H1 (cell line): ENCODE data around the gene CCDC141. TPM values are rescaled to one million over a fixed set of nuclear protein-coding genes. Genes with fewer than 3 reads are reported as not detected.

Experiments
- CTCF ChIA-PET: fragments of 300-600 bp; sonication (Branson Sonifier 250); formaldehyde crosslinking; loops from one replicate; lab custom pipeline; 2021; ENCODE audit not compliant: partially characterized antibody; lab: Charles Lee
- POLR2A ChIA-PET: fragments of 300-600 bp; sonication (Branson Sonifier 250); formaldehyde crosslinking; loops from one replicate; lab custom pipeline; 2021; ENCODE audit warnings: inconsistent platforms; ENCODE audit not compliant: partially characterized antibody; lab: Charles Lee
- DNase-seq, 2 experiments: peaks; one replicate each; pipeline versions ENCODE4 v3.0.0 to v3.0.0-alpha.2; 2010 to 2022; ENCODE audit warnings: low spot score in 2 of 2, low read depth in 1 of 2, mixed read lengths in 1 of 2
- FAIRE-seq: peaks from 2 replicates; lab custom pipeline; 2011; peaks lifted over from hg19 to GRCh38; lab: Jason Lieb, UNC
- H2AFZ ChIP-seq: 2 replicates; pipeline ENCODE4 v1.8.1; 2012; ENCODE audit warnings: low read length, inconsistent platforms
- H2AK5ac ChIP-seq: 2 replicates; pipeline ENCODE4 v1.6.1; 2013; ENCODE audit warnings: low read depth, low read length
- H2BK120ac ChIP-seq: replicated peaks from 2 replicates; pipeline ENCODE3; 2013; ENCODE audit warnings: low read depth, low read length, inconsistent platforms
- H2BK12ac ChIP-seq: 2 replicates; pipeline ENCODE4 v1.6.1; 2013; ENCODE audit warnings: low read depth, low read length
- H2BK15ac ChIP-seq: 2 replicates; pipeline ENCODE4 v1.6.1; 2013; ENCODE audit warnings: low read length
- H2BK20ac ChIP-seq: 2 replicates; pipeline ENCODE4 v1.6.1; 2013; ENCODE audit warnings: low read length
- H2BK5ac ChIP-seq: 2 replicates; pipeline ENCODE4 v1.6.1; 2013; ENCODE audit warnings: low read depth, low read length
- H3K14ac ChIP-seq: 2 replicates; pipeline ENCODE4 v1.6.1; 2013; ENCODE audit warnings: inconsistent platforms; ENCODE audit not compliant: insufficient read length
- H3K18ac ChIP-seq: 2 replicates; pipeline ENCODE4 v1.6.1; 2013; ENCODE audit warnings: low read length; ENCODE audit errors: extremely low read depth
- H3K23ac ChIP-seq: 2 replicates; pipeline ENCODE4 v1.6.1; 2013; ENCODE audit warnings: inconsistent platforms; ENCODE audit not compliant: insufficient read length
- H3K23me2 ChIP-seq: 2 replicates; pipeline ENCODE4 v1.6.1; 2013; ENCODE audit warnings: low read depth, low read length
- H3K27ac ChIP-seq: 2 replicates; pipeline ENCODE4 v1.6.1; 2011; ENCODE audit warnings: low read depth, low read length, inconsistent platforms
- H3K27me3 ChIP-seq, 4 experiments: replicated peaks in 1 of 4; 1 replicate in 1 of 4; 2 replicates in 3 of 4; pipeline versions ENCODE4 v1.6.1 to v1.8.1; 2011 to 2013; ENCODE audit warnings: low read length in 3 of 4, mild to moderate bottlenecking in 3 of 4, inconsistent platforms in 2 of 4, mixed read lengths in 2 of 4, moderate library complexity in 1 of 4; ENCODE audit not compliant: control insufficient read depth in 3 of 4, insufficient read depth in 3 of 4; ENCODE audit errors: extremely low read depth in 1 of 4
- H3K36me3 ChIP-seq, 4 experiments: 2 replicates each; pipeline versions ENCODE4 v1.6.1 to v1.8.1; 2011 to 2013; ENCODE audit warnings: mild to moderate bottlenecking in 4 of 4, low read length in 3 of 4, moderate library complexity in 2 of 4, control low read depth in 1 of 4, inconsistent platforms in 1 of 4; ENCODE audit not compliant: insufficient read depth in 4 of 4, control insufficient read depth in 2 of 4
- H3K4ac ChIP-seq: replicated peaks from 2 replicates; pipeline ENCODE3; 2013; ENCODE audit warnings: low read length, low read depth, mixed read lengths, inconsistent platforms; ENCODE audit not compliant: insufficient read length
- H3K4me1 ChIP-seq, 4 experiments: replicated peaks in 1 of 4; 1 replicate in 1 of 4; 2 replicates in 3 of 4; pipeline versions ENCODE4 v1.6.1 to v1.8.1; 2011 to 2013; ENCODE audit warnings: low read length in 3 of 4, inconsistent platforms in 2 of 4, mixed read lengths in 1 of 4; ENCODE audit not compliant: insufficient read depth in 4 of 4, control insufficient read depth in 3 of 4
- H3K4me2 ChIP-seq, 2 experiments: 2 replicates each; pipeline versions ENCODE4 v1.6.1 to v1.8.1; 2011 to 2013; ENCODE audit warnings: low read depth in 2 of 2, low read length in 2 of 2, control low read depth in 1 of 2, inconsistent platforms in 1 of 2, mild to moderate bottlenecking in 1 of 2; ENCODE audit not compliant: insufficient read depth in 1 of 2
- H3K4me3 ChIP-seq, 4 experiments: fragments of 200-600, 300-600 bp in 1 of 4; sonication (generic), shearing (Covaris generic), sonication (Bioruptor Twin) in 1 of 4; 2 replicates each; pipeline versions ENCODE4 v1.5.1 to v1.8.1; 2011 to 2016; ENCODE audit warnings: low read length in 4 of 4, low read depth in 3 of 4, control low read depth in 2 of 4, inconsistent platforms in 2 of 4, mild to moderate bottlenecking in 2 of 4, mixed read lengths in 1 of 4, moderate library complexity in 1 of 4; ENCODE audit not compliant: insufficient read depth in 2 of 4; ENCODE audit errors: extremely low read depth in 1 of 4
- H3K56ac ChIP-seq: replicated peaks from 2 replicates; pipeline ENCODE3; 2013; ENCODE audit warnings: low read depth, mild to moderate bottlenecking, mixed read lengths, low read length, inconsistent platforms; ENCODE audit not compliant: insufficient read length
- H3K79me1 ChIP-seq: 2 replicates; pipeline ENCODE4 v1.6.1; 2013; ENCODE audit warnings: low read depth, low read length, control low read depth
- H3K79me2 ChIP-seq, 2 experiments: 2 replicates each; pipeline versions ENCODE4 v1.6.1 to v1.8.1; 2012 to 2013; ENCODE audit warnings: low read length in 2 of 2, mild to moderate bottlenecking in 2 of 2, inconsistent platforms in 1 of 2; ENCODE audit not compliant: insufficient read depth in 2 of 2, control insufficient read depth in 1 of 2
- H3K9ac ChIP-seq, 4 experiments: replicated peaks in 1 of 4; 1 replicate in 1 of 4; 2 replicates in 3 of 4; pipeline versions ENCODE4 v1.6.1 to v1.8.1; 2011 to 2013; ENCODE audit warnings: low read depth in 3 of 4, low read length in 3 of 4, control low read depth in 2 of 4, mild to moderate bottlenecking in 2 of 4, moderate library complexity in 2 of 4, inconsistent platforms in 1 of 4; ENCODE audit errors: extremely low read depth in 1 of 4
- H3K9me3 ChIP-seq, 2 experiments: 2 replicates each; pipeline versions ENCODE4 v1.6.1 to v1.8.1; 2012 to 2013; ENCODE audit warnings: mild to moderate bottlenecking in 2 of 2, moderate library complexity in 2 of 2, control low read depth in 1 of 2, inconsistent platforms in 1 of 2, low read depth in 1 of 2, low read length in 1 of 2, mixed read lengths in 1 of 2; ENCODE audit not compliant: insufficient read depth in 2 of 2
- H4K20me1 ChIP-seq, 2 experiments: replicated peaks in 1 of 2; 2 replicates each; pipeline versions ENCODE3 to v1.8.1; 2011 to 2013; ENCODE audit warnings: inconsistent platforms in 2 of 2, low read length in 2 of 2, mild to moderate bottlenecking in 1 of 2; ENCODE audit not compliant: insufficient read depth in 2 of 2, control insufficient read depth in 1 of 2
- H4K5ac ChIP-seq: 2 replicates; pipeline ENCODE4 v1.6.1; 2013; ENCODE audit warnings: low read length, low read depth, mixed read lengths, inconsistent platforms; ENCODE audit not compliant: insufficient read length
- H4K8ac ChIP-seq: 2 replicates; pipeline ENCODE4 v1.8.0; 2013; ENCODE audit warnings: mild to moderate bottlenecking, moderate library complexity, low read length, inconsistent platforms; ENCODE audit not compliant: insufficient read depth; ENCODE audit errors: extremely low read depth
- H4K91ac ChIP-seq: replicated peaks from 2 replicates; pipeline ENCODE3; 2013; ENCODE audit warnings: low read length, mixed read lengths, inconsistent platforms; ENCODE audit not compliant: insufficient read length
- CBX5 ChIP-seq: fragments of 300-800, 300-1000 bp; sonication (generic); IDR thresholded peaks from 2 replicates; pipeline ENCODE4 v1.7.1; 2016; ENCODE audit warnings: antibody characterized with exemption, low read length, low read depth
- CHD2 ChIP-seq: IDR thresholded peaks from 2 replicates; pipeline ENCODE4 v1.6.1; 2012; ENCODE audit warnings: low read length, improper control_type of control experiment
- E2F6 ChIP-seq: IDR thresholded peaks from 2 replicates; pipeline ENCODE4 v1.6.1; 2012; ENCODE audit warnings: inconsistent platforms
- HDAC2 ChIP-seq, 2 experiments: fragments of 300-600 bp in 1 of 2; sonication (generic) in 1 of 2; IDR thresholded peaks; 2 replicates each; pipeline ENCODE4 v1.6.1; 2011 to 2012; ENCODE audit warnings: low read depth in 2 of 2, low read length in 2 of 2, mild to moderate bottlenecking in 2 of 2, moderate library complexity in 2 of 2, borderline replicate concordance in 1 of 2, inconsistent platforms in 1 of 2
- JUN ChIP-seq: IDR thresholded peaks from 2 replicates; pipeline ENCODE4 v1.6.1; 2011; ENCODE audit warnings: low read depth, mild to moderate bottlenecking, improper control_type of control experiment, low read length
- JUND ChIP-seq: IDR thresholded peaks from 2 replicates; pipeline ENCODE4 v1.6.1; 2011; ENCODE audit warnings: mild to moderate bottlenecking, improper control_type of control experiment, low read length
- NRF1 ChIP-seq: IDR thresholded peaks from 2 replicates; pipeline ENCODE4 v1.6.1; 2011; ENCODE audit warnings: mild to moderate bottlenecking, low read depth, low read length, improper control_type of control experiment
- RNF2 ChIP-seq: fragments of 200-900, 300-1000 bp; sonication (generic); IDR thresholded peaks from 2 replicates; pipeline ENCODE4 v1.7.1; 2016; ENCODE audit warnings: borderline replicate concordance, low read depth, mild to moderate bottlenecking, antibody characterized with exemption, low read length; ENCODE audit not compliant: poor library complexity, severe bottlenecking; ENCODE audit errors: missing control alignments
- SP1 ChIP-seq: IDR thresholded peaks from 2 replicates; pipeline ENCODE4 v1.6.1; 2011; ENCODE audit warnings: low read depth, low read length
- SP2 ChIP-seq: IDR thresholded peaks from 2 replicates; pipeline ENCODE4 v1.6.1; 2012; ENCODE audit warnings: mild to moderate bottlenecking, low read length, inconsistent platforms
- TAF7 ChIP-seq: optimal IDR thresholded peaks from 2 replicates; pipeline ENCODE3; 2011; ENCODE audit warnings: low read depth, mild to moderate bottlenecking, inconsistent platforms, low read length, moderate library complexity, borderline replicate concordance
- WGBS, 2 experiments: shearing (Covaris generic) in 1 of 2; methylation state at CpG; one replicate each; pipeline versions ENCODE4 v1.1.6 to v1.1.7; 2013 to 2015; ENCODE audit warnings: low lambda C conversion rate in 2 of 2, mixed read lengths in 2 of 2, inconsistent platforms in 1 of 2, low coverage in 1 of 2, missing lambda C conversion rate in 1 of 2; ENCODE audit not compliant: insufficient replicate concordance in 2 of 2, insufficient coverage in 1 of 2, insufficient read length in 1 of 2; ENCODE audit errors: extremely low coverage in 1 of 2, missing lambda C conversion rate in 1 of 2; 5-methylcytosine and 5-hydroxymethylcytosine counted together
- polyA plus RNA-seq, 7 experiments: library from polyadenylated mRNA; depleted of rRNA in 3 of 7; stranded (reverse) in 5 of 7; unstranded in 2 of 7; fragments of >200 nt in 5 of 7; fragments of 200-250 nt in 2 of 7; gene quantifications; 1 replicate in 5 of 7; 2 replicates in 1 of 7; 4 replicates in 1 of 7; pipeline versions ENCODE4 v1.2.1 to v1.2.3, GENCODE V29; 2011 to 2013; ENCODE audit warnings: missing spikeins in 2 of 7, mixed read lengths in 2 of 7
- total RNA-seq: library from RNA; stranded (reverse); fragmentation: NEBNext Ultra II Directional; extraction: Animal tissue kit (Norgen Biotek cat#: 25700); gene quantifications from 2 replicates; pipeline ENCODE4 v1.2.1, GENCODE V29; 2021

The CCDC141 gene
- total and polyA plus RNA-seq, 2 of the 8 experiments (the other 6 are each of a cell fraction or from before 2014, with no cell fraction given), result 0.56 to 21.6 TPM

GRCh38 chr2:178865146-178865936, 184.6 kb downstream of the CCDC141 start:
- Histone ChIP-seq H3K27me3 (no peaks in the 10 kb centered on the region), H3K79me2 (no peaks in the 10 kb centered on the region), H3K4me1 (peaks cover 0 to 12% (median 4%) of the 10 kb centered on the region in 4 experiments; a peak in 4 of 7 replicates), H2BK20ac (no peak overlapping the region), H2BK120ac (no peak overlapping the region), H2AFZ (no peak overlapping the region), H4K20me1 (no peaks in the 10 kb centered on the region), H3K27ac (no peak overlapping the region), H3K4me2 (no peak overlapping the region), H3K9ac (no peak overlapping the region), H3K23ac (no peak overlapping the region), H4K91ac (no peak overlapping the region), H3K79me1 (no peaks in the 10 kb centered on the region), H2BK12ac (no peak overlapping the region), H3K14ac (no peak overlapping the region), H3K23me2 (no peaks in the 10 kb centered on the region), H4K8ac (no peak overlapping the region), H2AK5ac (no peak overlapping the region), H3K9me3 (no peaks in the 10 kb centered on the region), H2BK5ac (no peak overlapping the region), H4K5ac (no peak overlapping the region), H3K4ac (no peak overlapping the region), H3K56ac (no peak overlapping the region), H3K18ac (no peak overlapping the region), H2BK15ac (no peak overlapping the region), H3K36me3 (peaks cover 0 to 9% (median 0%) of the 10 kb centered on the region in 4 experiments; a peak in 1 of 8 replicates), H3K4me3 (no peak overlapping the region)
- FAIRE-seq, result no peak
- 91% methylated on average over 7 of the region's 7 CpGs; no CpG with 5 or more reads in 1 of the 2 experiments for WGBS, 2 experiments
- ChIA-PET POLR2A (no interaction called here), CTCF (interaction anchor here (0.6 to 1.3 kb wide), 5 partner anchors 20 to 546 kb away, joined by 3 to 4 read pairs (median 3); no protein-coding TSS in a partner anchor)
- TF ChIP-seq JUN (no peak), NRF1 (no peak), CHD2 (no peak), TAF7 (no peak), JUND (no peak), CBX5 (no peak), SP2 (no peak), HDAC2 (IDR thresholded peaks at IDR 0.05; ENCODE audit: borderline replicate concordance in 1 of 2, low read depth in 2 of 2, low read length in 2 of 2) (no peak), RNF2 (no peak), E2F6 (no peak), SP1 (no peak)
- DNase-seq, result no peak
